GM12891 (cell line): ENCODE results near the gene NAPEPLD.

Experiments used
- POLR2A ChIP-seq: IDR thresholded peaks from 2 replicates; pipeline ENCODE4 v1.6.1; 2011; ENCODE audit warnings: low read depth, low read length, control low read depth
- POLR2AphosphoS5 ChIP-seq: IDR thresholded peaks from 2 replicates; pipeline ENCODE4 v1.6.1; 2011; ENCODE audit warnings: low read depth, low read length, control low read depth
- SPI1 ChIP-seq: IDR thresholded peaks from 2 replicates; pipeline ENCODE4 v1.6.1; 2011; ENCODE audit warnings: low read depth, low read length, control low read depth

DNA sequence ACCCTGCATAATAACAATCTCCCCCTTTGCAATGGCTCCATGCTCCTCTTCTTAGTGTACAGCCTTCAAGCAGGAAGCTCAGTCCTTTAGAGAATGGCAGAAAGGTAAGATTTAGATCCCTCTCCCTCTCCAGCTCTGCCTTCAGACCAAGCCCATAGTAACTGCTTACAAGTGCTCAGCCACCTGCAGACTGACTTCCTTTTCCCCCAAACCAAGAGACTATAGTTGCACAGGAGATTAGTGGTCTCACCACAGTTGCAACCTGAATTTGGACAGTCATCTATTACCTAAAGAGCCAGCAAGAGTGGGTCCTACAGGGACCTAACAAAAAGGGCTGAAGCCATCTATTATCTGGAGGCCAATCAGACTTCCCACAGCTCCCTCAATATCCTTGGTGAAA, 90.8 kb downstream of the NAPEPLD start:
- TF ChIP-seq POLR2A (no peak), SPI1 (no peak), POLR2AphosphoS5 (no peak)
